PFSK-1 (cell line): ENCODE data around the gene WFIKKN1.

ENCODE experiments used
- POLR2AphosphoS5 ChIP-seq: IDR thresholded peaks from 2 replicates; pipeline ENCODE4 v1.6.1; 2012; ENCODE audit warnings: low read depth, mild to moderate bottlenecking, control low read depth, low read length, moderate library complexity
- REST ChIP-seq, 2 experiments: IDR thresholded peaks; 2 replicates each; pipeline versions ENCODE4 v1.6.1 to v1.8.0; 2011 to 2012; ENCODE audit warnings: low read depth in 2 of 2, low read length in 2 of 2, control low read depth in 1 of 2, inconsistent platforms in 1 of 2, mild to moderate bottlenecking in 1 of 2, moderate library complexity in 1 of 2; ENCODE audit not compliant: insufficient read depth in 1 of 2
- SIN3A ChIP-seq: IDR thresholded peaks from 2 replicates; pipeline ENCODE4 v1.6.1; 2012; ENCODE audit warnings: mild to moderate bottlenecking, low read length, moderate library complexity, borderline replicate concordance; ENCODE audit not compliant: insufficient read depth
- TAF1 ChIP-seq: IDR thresholded peaks from 2 replicates; pipeline ENCODE4 v1.6.1; 2012; ENCODE audit warnings: low read length, control low read depth, borderline replicate concordance; ENCODE audit not compliant: insufficient read depth

- TF ChIP-seq POLR2AphosphoS5 (no peak), REST (IDR thresholded peaks at IDR 0.05; ENCODE audit: insufficient read depth in 1 of 2, low read depth in 2 of 2, low read length in 2 of 2) (no peak), TAF1 (no peak), SIN3A (no peak)
Measured at GRCh38 chr16:606656-607307, 24.0 kb upstream of the WFIKKN1 start.
